ENCODE data around the gene OSTF1.

OSTF1 gene

GRCh38 chr9:75167281-75167680 lies 79.0 kb downstream of the OSTF1 start:
- DNase-seq (ENCODE audit: low spot score): no peak

GRCh38 chr9:75168270-75169178 lies 80.2 kb downstream of the OSTF1 start:
- no peak for DNase-seq (ENCODE audit: low spot score)

- DNase-seq (ENCODE audit: low spot score): no peak
Measured at GRCh38 chr9:75169623-75170022, 81.3 kb downstream of the OSTF1 start.

GRCh38 chr9:75170898-75171360 lies 82.6 kb downstream of the OSTF1 start:
- no peak for DNase-seq (ENCODE audit: low spot score)

GRCh38 chr9:75175395-75175794 lies 87.1 kb downstream of the OSTF1 start:
- no peak for DNase-seq (ENCODE audit: low spot score)

GRCh38 chr9:75176037-75176436 lies 87.7 kb downstream of the OSTF1 start:
- DNase-seq (ENCODE audit: low spot score): no peak

GRCh38 chr9:75181750-75182149 lies 93.4 kb downstream of the OSTF1 start:
- no peak for DNase-seq (ENCODE audit: low spot score)

GRCh38 chr9:75183306-75183705 lies 95.0 kb downstream of the OSTF1 start:
- DNase-seq (ENCODE audit: low spot score): no peak

- DNase-seq (ENCODE audit: low spot score): no peak
Measured at GRCh38 chr9:75184471-75184870, 96.2 kb downstream of the OSTF1 start.

- peak; percentile 35 for DNase-seq (ENCODE audit: low spot score)
Measured at GRCh38 chr9:75185585-75186170, 97.4 kb downstream of the OSTF1 start.

GRCh38 chr9:75186767-75187380 lies 98.6 kb downstream of the OSTF1 start:
- peak; percentile 23 for DNase-seq (ENCODE audit: low spot score)

GRCh38 chr9:75188756-75189155 lies 100.4 kb downstream of the OSTF1 start:
- DNase-seq (ENCODE audit: low spot score): no peak

GRCh38 chr9:75190762-75191161 lies 102.4 kb downstream of the OSTF1 start:
- DNase-seq (ENCODE audit: low spot score): no peak

All from AG20443 (cell line).